Measurements from ENCODE around the gene PSMD12.

Gene PSMD12

GRCh38 chr17:67375054-67375427, 8.7 kb upstream of the PSMD12 start:
- Histone ChIP-seq H3K9me3 (ENCODE audit: control insufficient read depth, insufficient read depth, low read length) (no peaks in the 10 kb centered on the region), H3K36me3 (ENCODE audit: control insufficient read depth, insufficient read depth, low read length) (no peaks in the 10 kb centered on the region), H3K4me1 (ENCODE audit: control insufficient read depth, insufficient read depth, low read length) (no peaks in the 10 kb centered on the region; the same call in 1 of the 2 replicates), H3K27ac (ENCODE audit: low read length) (no peak overlapping the region), H3K27me3 (ENCODE audit: control insufficient read depth, insufficient read depth, low read length) (no peaks in the 10 kb centered on the region), H3K4me3 (ENCODE audit: low read length) (no peak overlapping the region)
- DNase-seq (ENCODE audit: low read depth, low spot score): no peak
- no CpG with 5 or more reads among the region's 5 CpGs for WGBS (ENCODE audit: insufficient coverage, insufficient read length)

- no peaks in the 10 kb centered on the region for H3K36me3 ChIP-seq (ENCODE audit: control insufficient read depth, insufficient read depth, low read length)
- DNase-seq (ENCODE audit: low read depth, low spot score): peak; percentile 68
- no peak overlapping the region for H3K27ac ChIP-seq (ENCODE audit: low read length)
- WGBS (ENCODE audit: insufficient coverage, insufficient read length): no CpG with 5 or more reads among the region's 12 CpGs
- H3K4me1 ChIP-seq (ENCODE audit: control insufficient read depth, insufficient read depth, low read length): no peaks in the 10 kb centered on the region; the same call in 1 of the 2 replicates
- no peak overlapping the region for H3K4me3 ChIP-seq (ENCODE audit: low read length)
- no peaks in the 10 kb centered on the region for H3K27me3 ChIP-seq (ENCODE audit: control insufficient read depth, insufficient read depth, low read length)
- H3K9me3 ChIP-seq (ENCODE audit: control insufficient read depth, insufficient read depth, low read length): no peaks in the 10 kb centered on the region
Observed at GRCh38 chr17:67374329-67375053, 8.1 kb upstream of the PSMD12 start.

DNA sequence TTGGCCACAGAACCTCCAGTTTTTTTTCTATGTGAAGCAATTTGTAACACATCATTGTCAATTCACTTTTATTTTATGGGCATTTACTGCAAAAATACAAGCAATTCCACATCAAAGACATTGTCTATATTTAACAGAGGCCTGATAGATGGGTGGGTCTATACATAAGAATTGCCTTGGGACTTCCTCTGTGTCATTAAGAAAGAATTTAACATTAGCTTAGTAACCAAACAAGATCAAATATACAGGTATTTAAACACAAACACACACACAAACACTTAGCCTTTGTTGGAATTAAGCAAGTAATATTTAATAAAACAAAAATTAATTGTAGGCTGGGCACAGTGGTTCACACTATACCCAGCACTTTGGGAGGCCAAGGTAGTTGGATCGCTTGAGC, 6.4 kb upstream of the PSMD12 start:
- Histone ChIP-seq H3K36me3 (ENCODE audit: control insufficient read depth, insufficient read depth, low read length) (no peaks in the 10 kb centered on the region), H3K4me3 (ENCODE audit: low read length) (no peak overlapping the region), H3K27me3 (ENCODE audit: control insufficient read depth, insufficient read depth, low read length) (no peaks in the 10 kb centered on the region), H3K4me1 (ENCODE audit: control insufficient read depth, insufficient read depth, low read length) (no peaks in the 10 kb centered on the region), H3K27ac (ENCODE audit: low read length) (no peak overlapping the region), H3K9me3 (ENCODE audit: control insufficient read depth, insufficient read depth, low read length) (no peaks in the 10 kb centered on the region)
- WGBS (ENCODE audit: insufficient coverage, insufficient read length): no CpG with 5 or more reads among the region's 1 CpG
- no peak for DNase-seq (ENCODE audit: low read depth, low spot score)

DNA sequence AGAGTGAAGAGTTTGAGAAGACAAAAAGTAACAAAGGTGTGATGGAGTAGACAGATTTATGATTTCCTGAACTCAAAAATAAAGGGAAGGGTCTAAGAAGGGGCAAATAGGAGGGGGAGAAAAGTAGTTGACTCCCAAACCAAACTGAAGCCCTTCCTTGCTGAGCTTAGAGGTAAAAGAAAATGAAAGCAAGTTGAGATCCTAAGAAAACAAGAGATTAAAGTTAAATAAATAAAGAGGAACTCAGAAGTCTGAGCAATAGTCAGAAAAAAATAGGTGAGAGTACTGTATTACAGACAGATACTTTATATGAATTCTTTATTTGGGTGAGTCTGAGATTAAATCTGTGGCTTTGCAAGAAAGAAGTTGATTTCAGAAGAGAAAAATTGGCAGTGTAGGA, 3.3 kb upstream of the PSMD12 start:
- H3K4me1 ChIP-seq (ENCODE audit: control insufficient read depth, insufficient read depth, low read length): peaks cover 2% of the 10 kb centered on the region; the same call in 1 of the 2 replicates
- no peak for DNase-seq (ENCODE audit: low read depth, low spot score)
- H3K27ac ChIP-seq (ENCODE audit: low read length): no peak overlapping the region
- no peaks in the 10 kb centered on the region for H3K27me3 ChIP-seq (ENCODE audit: control insufficient read depth, insufficient read depth, low read length)
- no peak overlapping the region for H3K4me3 ChIP-seq (ENCODE audit: low read length)
- H3K9me3 ChIP-seq (ENCODE audit: control insufficient read depth, insufficient read depth, low read length): no peaks in the 10 kb centered on the region
- H3K36me3 ChIP-seq (ENCODE audit: control insufficient read depth, insufficient read depth, low read length): no peaks in the 10 kb centered on the region

DNA sequence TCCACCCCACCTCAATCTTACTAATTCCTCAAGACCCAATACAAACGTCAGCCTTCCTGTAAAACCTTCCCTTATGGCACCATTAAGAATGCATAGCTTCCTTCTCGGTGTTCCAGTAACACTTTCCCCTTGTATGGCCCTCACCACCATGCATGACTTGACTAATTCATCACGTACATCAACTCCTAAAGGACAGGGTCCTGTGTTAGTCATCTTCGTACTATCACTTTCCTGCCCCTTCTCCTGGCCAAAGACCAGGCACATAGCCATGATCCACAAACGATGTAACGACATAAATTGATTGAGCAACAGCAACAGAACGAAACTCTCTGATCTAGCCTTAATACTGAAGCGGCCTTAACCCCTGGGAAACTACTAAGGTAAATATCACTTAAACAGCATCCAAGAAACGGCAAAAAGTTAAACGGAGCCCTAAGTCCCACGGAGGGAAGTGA, 612 bp downstream of the PSMD12 start:
- DNase-seq (ENCODE audit: low read depth, low spot score): no peak

GRCh38 chr17:67364847-67365737, 1.3 kb downstream of the PSMD12 start:
- Histone ChIP-seq H3K36me3 (ENCODE audit: control insufficient read depth, insufficient read depth, low read length) (no peaks in the 10 kb centered on the region; the same call in 1 of the 2 replicates), H3K4me3 (ENCODE audit: low read length) (peak overlapping the region; percentile 61; the same call in 1 of the 2 replicates), H3K4me1 (ENCODE audit: control insufficient read depth, insufficient read depth, low read length) (peaks cover 2% of the 10 kb centered on the region; the same call in 1 of the 2 replicates), H3K9me3 (ENCODE audit: control insufficient read depth, insufficient read depth, low read length) (no peaks in the 10 kb centered on the region), H3K27ac (ENCODE audit: low read length) (no peak overlapping the region), H3K27me3 (ENCODE audit: control insufficient read depth, insufficient read depth, low read length) (no peaks in the 10 kb centered on the region)
- no CpG with 5 or more reads among the region's 26 CpGs for WGBS (ENCODE audit: insufficient coverage, insufficient read length)
- no peak for DNase-seq (ENCODE audit: low read depth, low spot score)

More for the DNA sequence above, 612 bp downstream of the PSMD12 start:
- H3K4me1 ChIP-seq (ENCODE audit: control insufficient read depth, insufficient read depth, low read length): peaks cover 2% of the 10 kb centered on the region; the same call in 1 of the 2 replicates
- peak overlapping the region; percentile 61 for H3K4me3 ChIP-seq (ENCODE audit: low read length)
- no peak overlapping the region for H3K27ac ChIP-seq (ENCODE audit: low read length)
- WGBS (ENCODE audit: insufficient coverage, insufficient read length): no CpG with 5 or more reads among the region's 11 CpGs
- H3K36me3 ChIP-seq (ENCODE audit: control insufficient read depth, insufficient read depth, low read length): no peaks in the 10 kb centered on the region; the same call in 1 of the 2 replicates
- no peaks in the 10 kb centered on the region for H3K27me3 ChIP-seq (ENCODE audit: control insufficient read depth, insufficient read depth, low read length)
- H3K9me3 ChIP-seq (ENCODE audit: control insufficient read depth, insufficient read depth, low read length): no peaks in the 10 kb centered on the region

DNA sequence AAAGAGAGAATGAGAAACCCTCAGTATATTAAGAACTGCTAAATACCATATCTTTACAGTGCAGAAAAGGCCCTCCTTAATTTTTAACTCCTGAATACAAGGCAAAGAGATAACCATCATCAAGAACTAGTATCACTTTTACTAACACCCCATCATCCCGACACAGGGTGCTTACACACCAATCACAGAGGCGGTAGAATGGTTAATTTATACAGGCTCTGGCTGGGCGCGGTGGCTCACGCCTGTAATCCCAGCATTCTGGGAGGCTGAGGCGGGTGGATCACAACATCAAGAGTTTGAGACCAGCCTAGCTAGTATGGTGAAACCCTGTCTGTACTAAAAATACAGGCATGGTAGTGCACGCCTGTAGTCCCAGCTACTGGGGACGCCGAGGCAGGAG, 4.2 kb downstream of the PSMD12 start:
- H3K4me3 ChIP-seq (ENCODE audit: low read length): no peak overlapping the region
- no CpG with 5 or more reads among the region's 9 CpGs for WGBS (ENCODE audit: insufficient coverage, insufficient read length)
- no peaks in the 10 kb centered on the region for H3K27me3 ChIP-seq (ENCODE audit: control insufficient read depth, insufficient read depth, low read length)
- no peak for DNase-seq (ENCODE audit: low read depth, low spot score)
- peaks cover 2% of the 10 kb centered on the region; the same call in 1 of the 2 replicates for H3K4me1 ChIP-seq (ENCODE audit: control insufficient read depth, insufficient read depth, low read length)
- H3K36me3 ChIP-seq (ENCODE audit: control insufficient read depth, insufficient read depth, low read length): no peaks in the 10 kb centered on the region; the same call in 1 of the 2 replicates
- no peaks in the 10 kb centered on the region for H3K9me3 ChIP-seq (ENCODE audit: control insufficient read depth, insufficient read depth, low read length)
- no peak overlapping the region for H3K27ac ChIP-seq (ENCODE audit: low read length)

GRCh38 chr17:67360880-67361279, 5.5 kb downstream of the PSMD12 start:
- Histone ChIP-seq H3K4me1 (ENCODE audit: control insufficient read depth, insufficient read depth, low read length) (peaks cover 2% of the 10 kb centered on the region; the same call in 1 of the 2 replicates), H3K36me3 (ENCODE audit: control insufficient read depth, insufficient read depth, low read length) (no peaks in the 10 kb centered on the region; the same call in 1 of the 2 replicates), H3K27ac (ENCODE audit: low read length) (no peak overlapping the region), H3K4me3 (ENCODE audit: low read length) (no peak overlapping the region), H3K27me3 (ENCODE audit: control insufficient read depth, insufficient read depth, low read length) (no peaks in the 10 kb centered on the region), H3K9me3 (ENCODE audit: control insufficient read depth, insufficient read depth, low read length) (no peaks in the 10 kb centered on the region)
- no CpG with 5 or more reads among the region's 1 CpG for WGBS (ENCODE audit: insufficient coverage, insufficient read length)
- DNase-seq (ENCODE audit: low read depth, low spot score): no peak

GRCh38 chr17:67359960-67360791, 6.2 kb downstream of the PSMD12 start:
- no peak for DNase-seq (ENCODE audit: low read depth, low spot score)
- no peaks in the 10 kb centered on the region; the same call in 1 of the 2 replicates for H3K36me3 ChIP-seq (ENCODE audit: control insufficient read depth, insufficient read depth, low read length)
- no peaks in the 10 kb centered on the region for H3K27me3 ChIP-seq (ENCODE audit: control insufficient read depth, insufficient read depth, low read length)
- WGBS (ENCODE audit: insufficient coverage, insufficient read length): no CpG with 5 or more reads among the region's 8 CpGs
- no peak overlapping the region for H3K27ac ChIP-seq (ENCODE audit: low read length)
- H3K4me3 ChIP-seq (ENCODE audit: low read length): no peak overlapping the region
- H3K4me1 ChIP-seq (ENCODE audit: control insufficient read depth, insufficient read depth, low read length): no peaks in the 10 kb centered on the region
- H3K9me3 ChIP-seq (ENCODE audit: control insufficient read depth, insufficient read depth, low read length): no peaks in the 10 kb centered on the region

DNA sequence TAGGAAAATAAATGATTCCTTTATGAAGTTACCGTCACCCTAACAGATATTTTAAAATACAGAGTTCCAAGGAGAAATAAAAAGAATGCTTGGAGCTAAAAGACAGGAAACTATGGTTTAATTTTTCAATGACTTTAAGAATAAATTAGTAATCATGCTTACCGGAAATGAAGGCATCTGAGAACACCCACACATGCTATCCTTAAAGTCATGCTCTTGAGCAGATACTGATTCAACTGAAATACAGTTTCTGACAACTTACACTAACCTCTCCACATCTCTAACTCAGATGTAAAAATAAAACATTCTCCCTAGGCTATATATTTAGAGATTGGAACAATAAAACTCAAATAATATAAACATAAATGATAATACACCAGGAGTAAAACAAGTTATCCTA, 7.8 kb downstream of the PSMD12 start:
- Histone ChIP-seq H3K27me3 (ENCODE audit: control insufficient read depth, insufficient read depth, low read length) (no peaks in the 10 kb centered on the region), H3K36me3 (ENCODE audit: control insufficient read depth, insufficient read depth, low read length) (no peaks in the 10 kb centered on the region; the same call in 1 of the 2 replicates), H3K4me1 (ENCODE audit: control insufficient read depth, insufficient read depth, low read length) (no peaks in the 10 kb centered on the region), H3K4me3 (ENCODE audit: low read length) (no peak overlapping the region), H3K9me3 (ENCODE audit: control insufficient read depth, insufficient read depth, low read length) (no peaks in the 10 kb centered on the region), H3K27ac (ENCODE audit: low read length) (no peak overlapping the region)
- WGBS (ENCODE audit: insufficient coverage, insufficient read length): no CpG with 5 or more reads among the region's 2 CpGs
- DNase-seq (ENCODE audit: low read depth, low spot score): no peak
